NCI-H226 (cell line): ENCODE data around the gene PLA2G4B.

ENCODE experiments used
- DNase-seq: peaks from one replicate; pipeline ENCODE4 v3.0.0-alpha.2; 2015

Gene PLA2G4B

GRCh38 chr15:41838400-41838897 lies at the start of gene PLA2G4B:
TSS of gene PLA2G4B (plus strand) at chr15:41838847. CDS start at chr15:41838914, 67 bp downstream.
- no peak for DNase-seq

- DNase-seq, result no peak
Measured at GRCh38 chr15:41789236-41789635, 49.4 kb upstream of the PLA2G4B start.

- DNase-seq, result no peak
Measured at GRCh38 chr15:41789662-41790061, 49.0 kb upstream of the PLA2G4B start.

DNA sequence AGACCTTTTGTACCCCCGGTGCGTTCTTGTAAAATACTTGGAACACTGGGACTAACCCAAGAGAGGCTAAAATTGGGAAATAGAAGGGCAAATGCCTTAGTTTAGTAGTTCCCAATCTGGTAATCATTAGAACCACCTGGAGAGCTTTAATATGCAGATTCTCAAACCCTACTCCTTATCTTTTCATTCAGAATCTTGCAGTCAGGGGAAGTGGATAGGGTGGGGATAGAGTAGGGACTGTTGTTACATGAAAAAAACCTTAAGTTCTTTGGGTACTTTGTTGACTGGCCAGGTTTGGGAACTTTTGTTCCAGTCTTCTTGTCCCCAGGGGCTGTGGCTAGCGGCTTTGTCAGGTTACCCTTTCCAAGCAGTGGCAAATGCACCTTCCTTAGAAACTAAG lies 48.5 kb upstream of the PLA2G4B start:
- no peak for DNase-seq

- peak; percentile 57 for DNase-seq
Measured at GRCh38 chr15:41790756-41791546, 47.7 kb upstream of the PLA2G4B start.

- no peak for DNase-seq
Measured at GRCh38 chr15:41791547-41791937, 47.1 kb upstream of the PLA2G4B start.

DNA sequence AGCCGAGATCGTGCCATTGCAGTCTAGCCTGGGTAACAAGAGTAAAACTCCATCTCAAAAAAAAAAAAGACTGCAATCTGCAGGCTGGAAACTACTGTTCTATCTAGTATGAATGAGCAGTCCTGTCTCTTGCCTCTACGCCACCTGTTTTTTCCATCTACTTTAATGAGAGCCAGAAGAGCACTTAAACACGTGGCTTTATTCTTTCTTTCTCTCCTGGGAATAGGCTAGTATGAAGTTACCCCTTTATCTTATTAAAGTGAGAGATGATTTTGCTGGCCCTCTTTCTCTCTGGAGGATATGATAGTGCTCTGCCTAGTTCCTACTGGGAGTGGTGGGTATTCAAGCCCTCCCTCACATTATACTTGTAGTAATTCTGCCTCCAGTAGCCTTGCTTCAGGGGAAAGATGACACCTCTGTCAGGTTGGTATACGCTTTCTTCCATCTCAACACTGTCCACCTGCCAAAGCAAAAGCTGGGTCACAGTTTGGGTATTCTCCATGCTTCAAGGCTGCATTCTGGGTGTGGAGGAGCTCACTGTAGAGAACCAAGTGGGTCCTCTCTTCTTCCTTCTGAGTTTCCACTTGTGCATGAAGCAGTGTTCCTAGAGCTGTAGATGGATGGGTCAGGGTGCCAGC lies 46.5 kb upstream of the PLA2G4B start:
- no peak for DNase-seq

DNA sequence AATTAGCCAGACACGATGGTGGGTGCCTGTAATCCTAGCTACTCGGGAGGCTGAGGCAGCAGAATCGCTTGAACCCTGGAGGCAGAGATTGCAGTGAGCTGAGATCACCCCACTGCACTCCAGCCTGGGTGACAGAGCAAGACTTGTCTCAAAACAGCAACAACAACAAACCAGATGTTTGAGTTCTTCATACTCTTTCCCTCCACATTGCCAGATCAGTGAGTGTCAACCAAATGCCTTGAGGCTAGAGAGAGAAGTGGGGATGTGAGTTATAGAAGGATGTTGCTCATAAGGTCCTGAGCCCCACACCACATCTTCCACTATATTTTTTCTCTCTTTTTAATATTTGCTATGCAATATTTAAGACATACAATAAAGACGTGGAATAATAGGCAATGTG lies 44.6 kb upstream of the PLA2G4B start:
- no peak for DNase-seq

- no peak for DNase-seq
Measured at GRCh38 chr15:41795996-41796856, 42.4 kb upstream of the PLA2G4B start.

GRCh38 chr15:41797201-41797944 lies 41.3 kb upstream of the PLA2G4B start:
- no peak for DNase-seq

- no peak for DNase-seq
Measured at GRCh38 chr15:41798607-41799487, 39.8 kb upstream of the PLA2G4B start.

DNA sequence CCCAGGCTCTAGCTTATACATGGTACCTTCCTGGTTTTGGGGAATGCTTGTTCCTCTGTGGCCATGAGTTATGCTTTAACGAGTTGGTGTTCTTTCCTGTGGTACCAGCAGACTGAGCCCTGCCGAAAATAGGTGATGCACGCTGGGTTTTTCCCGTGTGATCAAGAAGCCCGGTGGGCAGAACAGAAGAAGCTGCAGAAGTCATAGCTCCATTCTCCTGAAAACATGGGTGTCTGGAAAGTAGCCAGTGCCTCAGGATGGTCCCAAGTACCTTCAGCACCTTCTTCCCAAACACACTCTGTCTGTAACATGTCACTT lies 39.2 kb upstream of the PLA2G4B start:
- no peak for DNase-seq

DNA sequence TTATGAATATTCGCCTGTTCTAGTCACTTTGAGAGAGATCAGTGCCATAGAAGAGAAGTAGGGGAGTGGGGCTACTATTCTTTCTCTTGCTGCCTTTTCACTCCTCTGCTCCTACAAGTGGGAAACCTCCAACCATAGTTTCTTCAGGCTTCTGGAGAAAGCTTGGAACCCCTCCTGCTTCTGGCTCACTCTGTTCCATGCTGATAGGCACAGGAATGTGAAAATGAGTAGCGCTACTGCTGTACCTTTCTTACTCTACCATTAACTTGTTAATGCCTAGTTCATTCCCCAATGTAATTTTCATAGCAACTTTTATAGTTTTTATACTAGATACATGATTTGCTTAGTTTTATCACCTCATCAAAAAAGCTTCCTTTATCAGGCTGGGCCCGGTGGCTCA lies 37.5 kb upstream of the PLA2G4B start:
- no peak for DNase-seq

- no peak for DNase-seq
Measured at GRCh38 chr15:41801850-41802455, 36.7 kb upstream of the PLA2G4B start.

DNA sequence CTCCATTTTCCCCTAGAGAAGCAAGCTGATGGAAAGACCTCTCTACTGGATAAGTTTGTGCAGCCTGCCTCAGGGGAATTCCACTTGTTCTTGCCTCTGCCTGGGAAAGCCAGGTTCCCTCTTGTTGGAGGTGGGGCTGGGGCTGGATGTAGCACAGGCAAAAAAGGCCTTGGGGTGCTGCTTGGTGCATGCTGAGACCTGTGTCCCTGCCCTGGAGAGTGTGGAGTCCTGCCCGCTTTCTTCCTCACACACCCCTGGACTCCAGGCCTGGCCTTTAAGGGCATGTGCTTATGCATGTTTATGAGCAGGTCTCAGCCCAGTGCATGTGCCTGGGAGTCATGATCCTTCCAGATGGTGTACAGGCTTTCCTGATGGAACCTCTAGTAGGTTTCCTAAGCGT lies 34.3 kb upstream of the PLA2G4B start:
- DNase-seq, result no peak

DNA sequence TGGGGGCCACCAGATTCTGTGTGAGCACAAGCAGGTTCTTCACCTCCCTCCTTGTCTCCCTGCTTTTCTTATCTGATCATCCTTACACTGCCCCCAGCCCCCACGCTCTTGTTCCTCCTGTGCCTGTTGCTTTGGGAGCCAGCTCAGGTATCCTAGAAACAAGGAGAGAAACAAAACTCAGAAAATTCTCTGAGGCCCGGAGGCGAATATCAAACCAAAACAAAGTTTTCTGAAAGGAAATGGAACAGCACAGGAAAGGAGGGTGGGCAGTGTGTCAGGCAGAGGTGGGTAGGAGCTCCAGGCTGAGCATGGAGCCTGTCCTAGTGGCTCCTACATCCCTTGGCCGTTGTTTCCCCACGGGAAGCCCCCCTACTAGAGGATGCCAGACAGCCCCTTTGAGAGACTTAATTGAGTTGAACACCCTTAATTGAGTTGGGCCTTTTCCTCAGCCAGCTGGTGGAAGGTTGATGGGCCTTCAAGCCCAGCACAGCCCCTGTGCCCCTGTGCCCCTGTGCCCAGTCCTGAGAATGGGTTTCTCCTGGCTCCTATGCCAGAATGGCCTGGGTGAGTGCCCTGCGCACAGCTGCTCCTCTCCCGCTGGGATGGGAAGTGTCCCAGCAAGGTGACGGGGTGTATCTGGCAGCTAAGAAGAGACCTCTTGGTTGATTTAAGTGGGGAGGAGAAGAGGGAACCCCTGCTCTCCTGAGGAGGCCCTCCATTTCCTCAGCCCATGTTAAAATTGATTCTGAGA lies 33.6 kb upstream of the PLA2G4B start:
- peak; percentile 28 for DNase-seq

GRCh38 chr15:41805711-41806110 lies 32.9 kb upstream of the PLA2G4B start:
- no peak for DNase-seq

DNA sequence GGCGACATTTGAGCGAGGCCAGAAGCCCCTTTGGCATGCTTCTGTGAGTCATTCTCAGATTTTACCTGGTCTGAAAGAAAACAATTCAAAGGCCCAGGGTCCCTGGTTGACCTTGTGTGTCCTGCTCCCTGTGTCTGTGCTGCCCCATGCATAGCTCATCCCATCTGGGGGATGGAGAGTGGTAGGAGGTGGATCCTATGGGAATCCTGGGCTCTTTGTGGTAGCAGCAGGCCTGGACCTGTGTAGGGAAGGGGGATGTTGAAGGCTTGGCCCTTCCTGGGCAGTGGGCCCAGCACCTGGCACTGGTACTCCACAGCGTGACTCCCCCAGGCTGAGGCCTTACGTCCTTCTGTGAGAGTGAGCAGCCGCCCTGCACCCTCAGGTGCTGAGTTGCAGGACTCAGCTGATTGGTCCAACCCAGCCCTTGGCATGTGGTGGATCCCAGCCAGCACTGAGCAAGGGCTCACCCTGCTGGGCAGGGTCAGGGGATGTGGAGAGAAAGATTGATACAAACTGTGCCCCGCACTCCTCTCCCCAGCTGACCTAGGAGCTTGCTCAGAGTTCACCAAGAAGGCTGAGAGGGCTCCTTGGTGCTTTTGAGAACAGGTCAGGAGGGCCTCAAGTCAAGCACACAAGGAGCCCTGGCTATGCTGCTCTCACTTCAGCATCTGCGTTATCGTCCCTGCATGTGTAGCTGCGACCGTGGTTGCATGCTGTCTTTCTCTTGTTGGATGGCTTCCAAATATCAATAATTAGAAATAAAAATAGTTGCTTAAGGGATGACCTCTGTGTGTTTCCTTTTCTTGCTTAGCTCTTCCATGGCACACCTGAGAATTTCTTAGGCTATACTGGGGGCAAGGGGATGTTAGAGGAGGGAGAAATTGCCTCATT lies 32.1 kb upstream of the PLA2G4B start:
- peak; percentile 79 for DNase-seq

GRCh38 chr15:41809121-41809520 lies 29.5 kb upstream of the PLA2G4B start:
- DNase-seq, result no peak
